HAP-1 (cell line): Measurements from ENCODE around the gene AHNAK2.
"Not testable (repeated sequence)": the region's sequence is repeated elsewhere in the genome, so short reads cannot be mapped to it uniquely, and the experiment has no call there.

Source experiments
- DNase-seq, 2 experiments: peaks; one replicate each; pipeline ENCODE4 v3.0.0-alpha.2; 2016 to 2020; ENCODE audit warnings: low spot score in 2 of 2
- H3K27me3 ChIP-seq: fragments of 250-450 bp; sonication (Bioruptor Pico); 2 replicates; pipeline ENCODE4 v1.5.1; 2020; ENCODE audit warnings: low read depth, mild to moderate bottlenecking, moderate library complexity
- H3K36me3 ChIP-seq: fragments of 250-450 bp; sonication (Bioruptor Pico); replicated peaks from 2 replicates; pipeline ENCODE4 v1.5.1; 2020; ENCODE audit warnings: mild to moderate bottlenecking
- H3K4me1 ChIP-seq: fragments of 250-450 bp; sonication (Bioruptor Pico); 2 replicates; pipeline ENCODE4 v1.5.1; 2020; ENCODE audit warnings: mild to moderate bottlenecking
- H3K4me3 ChIP-seq: fragments of 250-450 bp; sonication (Bioruptor Pico); 2 replicates; pipeline ENCODE4 v1.5.1; 2020; ENCODE audit warnings: mild to moderate bottlenecking, moderate library complexity
- H3K9me3 ChIP-seq: fragments of 250-450 bp; sonication (Bioruptor Pico); 2 replicates; pipeline ENCODE4 v1.5.1; 2020; ENCODE audit warnings: mild to moderate bottlenecking, moderate library complexity
- in situ Hi-C: fragments of 300-500 bp; cut with MboI; formaldehyde crosslinking; loops from 3 replicates; pipeline ENCODE4 v1.14.3; 2020; ENCODE audit warnings: low sequenced_read_pairs, inconsistent platforms, mixed read lengths

Gene AHNAK2

GRCh38 chr14:104926619-104927431, 51.3 kb downstream of the AHNAK2 start:
- Histone ChIP-seq H3K4me3 (no peak overlapping the region), H3K36me3 (no peaks in the 10 kb centered on the region), H3K27me3 (no peaks in the 10 kb centered on the region), H3K4me1 (no peaks in the 10 kb centered on the region), H3K9me3 (no peaks in the 10 kb centered on the region)
- in situ Hi-C loops = no loop called here
- DNase-seq = no peak

DNA sequence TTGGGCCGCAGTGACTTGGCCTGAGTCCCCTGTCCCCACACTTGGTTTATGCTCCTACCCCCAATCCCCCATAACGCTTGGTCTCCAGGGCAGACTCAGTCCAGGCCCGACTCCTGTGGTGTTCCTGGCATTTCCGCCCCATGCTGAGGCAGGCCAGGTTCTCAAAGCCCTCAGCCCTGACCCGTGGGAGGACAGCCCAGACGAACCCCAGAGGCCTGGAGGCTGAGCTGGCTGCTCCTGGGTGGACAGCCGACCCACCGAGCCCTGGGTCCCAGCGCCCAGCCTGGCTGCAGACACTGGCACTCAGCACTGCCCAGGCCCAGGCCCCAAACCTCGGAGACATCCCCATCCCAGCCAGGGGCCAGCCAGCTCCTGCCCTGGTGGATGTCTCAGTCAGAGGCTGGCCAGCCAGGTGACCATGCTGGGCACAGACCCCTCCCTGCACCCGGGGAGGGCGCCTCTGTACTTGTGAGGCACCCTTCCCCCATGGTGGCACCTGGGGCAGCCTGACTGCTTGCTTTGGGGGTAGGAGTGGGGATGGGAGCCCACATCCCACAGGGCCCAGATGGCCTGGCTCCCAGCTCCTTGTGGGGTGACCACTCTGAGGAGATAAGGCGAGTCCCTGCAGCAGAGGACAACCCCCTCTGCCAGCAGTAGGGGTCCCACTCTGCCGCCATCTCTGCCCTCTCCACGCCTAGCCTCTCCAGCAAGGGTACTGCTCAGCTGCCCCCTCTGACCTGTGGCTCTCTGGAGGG, 52.1 kb downstream of the AHNAK2 start:
- H3K4me3 ChIP-seq = no peak overlapping the region
- no peak for DNase-seq
- in situ Hi-C loops = no loop called here

DNA sequence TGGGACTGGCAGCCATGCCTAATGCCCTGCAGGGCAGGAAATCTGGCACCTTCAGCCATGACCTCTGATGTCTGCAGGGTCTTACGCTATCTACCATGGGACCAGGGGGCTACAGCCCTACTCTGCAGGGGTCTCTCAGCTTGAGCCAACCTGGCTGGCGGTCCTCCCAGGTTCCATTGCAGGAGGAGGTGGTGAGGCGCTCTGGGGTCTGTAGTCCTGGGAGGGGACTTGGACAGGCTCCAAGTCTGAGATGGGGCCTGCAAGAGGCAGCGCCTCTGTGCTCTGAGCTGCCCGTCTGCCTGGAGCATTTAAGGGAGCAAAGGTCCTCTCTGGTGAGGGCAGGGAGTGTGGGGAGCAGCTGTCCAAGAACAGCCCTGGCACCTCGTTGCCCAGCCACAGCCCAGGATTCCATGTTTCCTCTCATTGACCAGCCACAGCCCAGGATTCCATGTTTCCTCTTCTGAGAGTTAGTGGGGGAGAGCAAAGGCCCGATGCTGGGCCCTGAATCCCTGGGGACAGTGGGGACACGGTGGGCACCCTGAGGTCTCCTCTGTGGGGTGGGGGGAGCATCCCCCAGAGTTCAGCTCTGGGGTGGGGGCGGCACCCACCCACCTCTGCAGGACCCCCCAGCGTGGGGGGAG, 52.8 kb downstream of the AHNAK2 start:
- in situ Hi-C loops = no loop called here
- H3K27me3 ChIP-seq = no peaks in the 10 kb centered on the region
- H3K4me3 ChIP-seq = no peak overlapping the region
- H3K36me3 ChIP-seq = no peaks in the 10 kb centered on the region
- no peaks in the 10 kb centered on the region for H3K4me1 ChIP-seq
- H3K9me3 ChIP-seq = no peaks in the 10 kb centered on the region
- DNase-seq = no peak

More for the DNA sequence above, 52.1 kb downstream of the AHNAK2 start:
- no peaks in the 10 kb centered on the region for H3K27me3 ChIP-seq
- no peaks in the 10 kb centered on the region for H3K9me3 ChIP-seq
- H3K4me1 ChIP-seq = no peaks in the 10 kb centered on the region
- H3K36me3 ChIP-seq = no peaks in the 10 kb centered on the region

DNA sequence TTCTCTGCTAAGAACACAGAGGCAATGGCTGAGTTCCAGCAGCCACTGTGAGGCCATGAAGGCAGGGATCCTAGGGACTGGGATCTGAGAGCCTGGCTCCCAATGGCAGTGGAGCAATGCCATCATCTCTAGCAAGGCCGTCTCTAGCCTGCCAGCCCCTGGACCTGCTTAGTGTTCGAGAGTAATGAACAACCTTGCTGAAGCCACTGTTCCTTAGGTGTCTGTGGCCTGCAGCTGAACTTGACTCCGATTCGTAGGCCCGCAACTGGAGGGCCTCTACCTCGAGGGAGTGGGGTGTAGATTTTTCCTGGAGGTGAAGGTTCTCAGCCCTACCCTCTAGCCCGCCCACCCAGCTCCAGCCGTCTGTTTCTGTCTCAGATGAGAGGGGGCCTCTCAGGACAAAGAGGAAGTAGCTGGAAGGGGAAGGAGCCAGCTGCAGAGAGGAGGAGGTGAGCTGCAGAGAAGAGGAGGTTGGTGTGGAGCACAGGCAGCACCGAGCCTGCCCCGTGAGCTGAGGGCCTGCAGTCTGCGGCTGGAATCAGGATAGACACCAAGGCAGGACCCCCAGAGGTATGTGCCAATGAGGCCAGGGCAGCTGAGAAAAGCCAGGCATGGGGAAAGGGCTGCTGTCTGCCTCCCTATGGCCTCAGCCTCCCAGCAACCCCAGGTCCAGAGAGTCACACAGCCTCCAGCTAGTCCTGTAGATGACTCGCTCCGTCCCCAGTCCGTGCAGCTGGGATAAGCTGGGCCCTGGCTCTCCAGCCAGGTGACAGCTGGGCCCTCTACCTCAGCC, 53.6 kb downstream of the AHNAK2 start, which contains the start of gene PLD4:
Gene PLD4, plus strand, starts transcription at position 459 of the 793 bp plus-strand sequence. CDS start 2,262 bp downstream, outside the sequence.
- Histone ChIP-seq H3K27me3 (no peaks in the 10 kb centered on the region), H3K9me3 (no peaks in the 10 kb centered on the region), H3K4me1 (no peaks in the 10 kb centered on the region), H3K4me3 (no peak within 1 kb of the TSS), H3K36me3 (no peaks in the 10 kb centered on the region)
- in situ Hi-C loops = no loop called here
- DNase-seq = no peak

DNA sequence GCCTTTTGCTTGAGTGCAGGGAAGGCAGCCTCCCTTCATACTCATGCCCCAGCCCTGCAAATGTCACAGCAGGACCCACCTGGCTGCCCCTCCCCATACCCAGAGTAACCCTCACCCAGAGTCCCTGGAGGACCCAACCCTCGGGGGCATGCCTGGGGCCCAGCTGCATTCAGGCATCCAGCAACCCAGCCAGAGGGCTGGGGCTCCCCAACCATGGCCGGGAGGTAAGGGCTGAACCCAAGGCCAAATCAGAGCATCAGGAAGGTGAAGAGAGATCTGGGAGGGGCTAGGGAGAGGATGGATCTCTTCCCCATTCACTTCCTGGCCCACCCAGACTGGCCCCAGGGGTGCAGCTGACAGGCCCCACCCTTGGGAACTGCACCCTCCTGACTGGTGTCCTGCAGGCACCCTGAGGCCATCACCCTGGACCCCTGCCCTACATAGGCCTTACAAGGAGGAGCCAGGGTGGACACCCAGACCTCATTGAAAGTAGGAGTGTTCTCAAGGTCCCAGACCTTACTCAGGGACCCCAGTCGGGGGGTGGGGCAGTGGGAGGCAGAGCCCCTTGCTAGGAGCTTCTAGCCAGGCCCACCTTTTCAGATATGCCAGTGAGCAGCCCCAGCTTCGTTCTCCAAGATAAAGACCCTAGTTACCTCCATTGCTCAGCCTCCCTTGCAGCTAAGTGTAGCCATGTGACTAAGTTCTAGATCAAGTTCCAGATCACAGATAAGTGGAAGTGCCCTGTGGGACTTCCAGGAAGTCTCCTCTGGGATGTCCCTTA, 54.3 kb downstream of the AHNAK2 start:
- H3K9me3 ChIP-seq = no peaks in the 10 kb centered on the region
- H3K4me3 ChIP-seq = no peak overlapping the region
- in situ Hi-C loops = no loop called here
- no peaks in the 10 kb centered on the region for H3K27me3 ChIP-seq
- H3K4me1 ChIP-seq = no peaks in the 10 kb centered on the region
- DNase-seq = no peak
- no peaks in the 10 kb centered on the region for H3K36me3 ChIP-seq

GRCh38 chr14:104919993-104920315, 58.2 kb downstream of the AHNAK2 start:
- no peak for DNase-seq
- in situ Hi-C loops = no loop called here
- no peaks in the 10 kb centered on the region for H3K36me3 ChIP-seq

DNA sequence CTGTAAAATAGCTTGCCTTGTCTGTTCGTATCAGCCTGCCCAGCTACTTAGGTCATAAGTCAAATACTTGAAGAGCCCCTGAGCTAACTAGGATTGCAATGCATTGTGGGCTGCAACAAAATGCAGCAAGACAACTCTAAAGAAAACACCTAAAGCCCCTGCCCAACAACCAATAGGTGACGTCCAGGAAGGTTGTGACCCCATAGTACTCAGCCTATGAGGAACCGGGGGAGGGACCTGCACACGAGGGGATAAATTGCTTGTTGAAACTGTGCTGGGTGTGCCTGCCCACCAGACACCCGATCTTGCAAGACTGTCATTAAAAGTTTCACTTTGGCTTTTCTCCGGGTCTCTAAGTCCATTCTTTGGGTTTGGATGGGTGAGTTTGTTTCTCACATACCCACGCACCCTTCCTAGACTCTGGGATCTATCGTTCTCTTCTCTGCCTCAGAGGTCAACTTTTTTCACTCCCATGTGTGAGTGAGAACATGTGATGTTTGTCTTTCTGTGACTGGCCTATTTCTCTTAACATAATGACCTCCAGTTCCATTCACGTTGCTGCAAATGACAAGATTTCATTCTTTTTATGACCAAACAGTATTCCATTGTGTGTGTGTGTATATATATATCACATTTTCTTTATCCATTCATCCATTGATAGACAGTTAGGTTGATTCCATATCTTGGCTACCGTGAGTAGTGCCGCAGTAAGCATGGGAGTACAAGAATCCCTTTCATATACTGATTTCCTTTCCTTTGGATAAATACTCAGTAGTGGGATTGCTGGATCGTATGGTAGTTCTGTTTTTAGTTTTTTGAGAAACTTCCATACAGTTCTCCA, 58.8 kb downstream of the AHNAK2 start:
- DNase-seq, H3K4me1 ChIP-seq, in situ Hi-C loops, H3K9me3 ChIP-seq, H3K36me3 ChIP-seq, H3K4me3 ChIP-seq, H3K27me3 ChIP-seq: not testable (repeated sequence)

More at GRCh38 chr14:104919993-104920315, 58.2 kb downstream of the AHNAK2 start:
- no peaks in the 10 kb centered on the region for H3K4me1 ChIP-seq
- H3K9me3 ChIP-seq = no peaks in the 10 kb centered on the region
- peaks cover 3% of the 10 kb centered on the region; the same call in 1 of the 2 replicates for H3K27me3 ChIP-seq
- H3K4me3 ChIP-seq = no peak overlapping the region

- Histone ChIP-seq H3K27me3 (peaks cover 3% of the 10 kb centered on the region; the same call in 1 of the 2 replicates), H3K9me3 (no peaks in the 10 kb centered on the region), H3K4me1 (no peaks in the 10 kb centered on the region), H3K4me3 (no peak overlapping the region), H3K36me3 (no peaks in the 10 kb centered on the region)
- no peak for DNase-seq
- in situ Hi-C loops = no loop called here
These were observed 60.2 kb downstream of the AHNAK2 start for GRCh38 chr14:104917993-104918392.

GRCh38 chr14:104917116-104917515, 61.1 kb downstream of the AHNAK2 start:
- Histone ChIP-seq H3K36me3 (no peaks in the 10 kb centered on the region), H3K9me3 (no peaks in the 10 kb centered on the region), H3K27me3 (peaks cover 3% of the 10 kb centered on the region; the same call in 1 of the 2 replicates), H3K4me1 (no peaks in the 10 kb centered on the region), H3K4me3 (no peak overlapping the region)
- in situ Hi-C loops = no loop called here
- DNase-seq = no peak

GRCh38 chr14:104913435-104913834, 64.7 kb downstream of the AHNAK2 start:
- no peaks in the 10 kb centered on the region for H3K4me1 ChIP-seq
- H3K36me3 ChIP-seq = no peaks in the 10 kb centered on the region
- H3K27me3 ChIP-seq = peaks cover 5% of the 10 kb centered on the region
- H3K4me3 ChIP-seq = no peak overlapping the region
- in situ Hi-C loops = no loop called here
- no peaks in the 10 kb centered on the region; the same call in 1 of the 2 replicates for H3K9me3 ChIP-seq
- DNase-seq = no peak

GRCh38 chr14:104912053-104912452, 66.1 kb downstream of the AHNAK2 start:
- Histone ChIP-seq H3K36me3 (no peaks in the 10 kb centered on the region), H3K27me3 (peaks cover 10% of the 10 kb centered on the region), H3K4me3 (no peak overlapping the region), H3K4me1 (no peaks in the 10 kb centered on the region), H3K9me3 (peaks cover 1% of the 10 kb centered on the region)
- in situ Hi-C loops = no loop called here
- no peak for DNase-seq

- in situ Hi-C loops = loop anchor here (10.0 kb wide), 1 partner anchor 136 kb away; no protein-coding TSS in a partner anchor
- Histone ChIP-seq H3K9me3 (peaks cover 3% of the 10 kb centered on the region), H3K27me3 (peaks cover 17% of the 10 kb centered on the region), H3K36me3 (no peaks in the 10 kb centered on the region), H3K4me1 (no peaks in the 10 kb centered on the region), H3K4me3 (no peak overlapping the region)
- DNase-seq = no peak
These were observed 69.9 kb downstream of the AHNAK2 start for GRCh38 chr14:104908303-104908702.
